Activated CD8-positive, alpha-beta memory T cell treated with anti-CD3 and anti-CD28 coated beads for 36 hours (primary cell): Measurements from ENCODE around the gene PTTG1. TPM values are rescaled to one million over a fixed set of nuclear protein-coding genes. Genes with fewer than 3 reads are reported as not detected.

Source experiments
- CTCF ChIA-PET: fragments of 350-600 bp; sonication (Branson Sonifier 250); formaldehyde crosslinking; loops from one replicate; lab custom pipeline; 2021; ENCODE audit warnings: antibody characterized with exemption; lab: Charles Lee
- POLR2A ChIA-PET: fragments of 350-600 bp; sonication (Branson Sonifier 250); formaldehyde crosslinking; loops from one replicate; lab custom pipeline; 2021; ENCODE audit warnings: antibody characterized with exemption; lab: Charles Lee
- total RNA-seq, 2 experiments: library from RNA; stranded (reverse); gene quantifications; one replicate each; pipeline ENCODE4 v1.2.3, GENCODE V29; 2021

The PTTG1 gene
- total RNA-seq = 100 to 1,000 TPM; 103 to 106 TPM

- CTCF ChIA-PET = interaction anchor here (1.6 to 9.0 kb wide), 2 partner anchors 17 to 42 kb away, joined by 3 to 48 read pairs; no protein-coding TSS in a partner anchor
- POLR2A ChIA-PET = interaction anchor here (0.6 to 1.8 kb wide), 5 partner anchors 16 to 58 kb away, joined by 3 to 6 read pairs (median 5); no protein-coding TSS in a partner anchor
Observed at GRCh38 chr5:160421625-160422258, at the start of gene PTTG1. PTTG1 (plus strand) TSS chr5:160421855; CDS start chr5:160422313, 458 bp downstream.

GRCh38 chr5:160375166-160375565 is 46.5 kb upstream of the PTTG1 start:
- ChIA-PET CTCF (no interaction called here), POLR2A (no interaction called here)

GRCh38 chr5:160375701-160376100 is 46.0 kb upstream of the PTTG1 start:
- POLR2A ChIA-PET = no interaction called here
- CTCF ChIA-PET = no interaction called here

GRCh38 chr5:160376416-160376815 is 45.2 kb upstream of the PTTG1 start:
- POLR2A ChIA-PET = no interaction called here
- CTCF ChIA-PET = interaction anchor here (0.5 kb wide), 1 partner anchor 231 kb away, joined by 3 read pairs; no protein-coding TSS in a partner anchor

GRCh38 chr5:160377651-160378050 is 44.0 kb upstream of the PTTG1 start:
- ChIA-PET POLR2A (interaction anchor here (0.5 kb wide), 1 partner anchor 156 kb away, joined by 4 read pairs; no protein-coding TSS in a partner anchor), CTCF (no interaction called here)

- POLR2A ChIA-PET = no interaction called here
- CTCF ChIA-PET = no interaction called here
Observed at GRCh38 chr5:160378330-160378729, 43.3 kb upstream of the PTTG1 start.

DNA sequence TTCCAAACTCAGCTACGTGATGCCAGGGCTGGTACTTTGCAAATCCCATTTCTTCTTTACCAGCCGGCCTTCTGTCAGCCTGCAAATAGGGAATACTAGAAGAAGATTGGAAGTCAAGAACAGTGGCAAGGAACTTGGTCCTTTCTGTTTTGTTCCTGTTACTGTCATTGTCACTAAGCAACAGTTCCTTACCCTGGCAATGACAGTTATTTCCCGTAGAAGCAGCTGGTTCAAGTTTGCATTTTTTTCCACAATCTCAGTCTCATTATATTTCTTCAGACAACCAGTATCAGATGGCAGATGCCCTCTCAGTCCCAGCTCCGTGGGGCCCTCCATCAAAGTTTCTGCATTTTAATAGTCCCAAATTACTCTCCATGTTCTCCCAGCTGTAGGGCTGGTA is 42.1 kb upstream of the PTTG1 start:
- CTCF ChIA-PET = interaction anchor here (1.2 kb wide), 1 partner anchor 12 kb away, joined by 3 read pairs; no protein-coding TSS in a partner anchor
- POLR2A ChIA-PET = no interaction called here

- POLR2A ChIA-PET = no interaction called here
- CTCF ChIA-PET = no interaction called here
Observed at GRCh38 chr5:160380041-160380440, 41.6 kb upstream of the PTTG1 start.

GRCh38 chr5:160382346-160382745 is 39.3 kb upstream of the PTTG1 start:
- CTCF ChIA-PET = no interaction called here
- POLR2A ChIA-PET = no interaction called here

DNA sequence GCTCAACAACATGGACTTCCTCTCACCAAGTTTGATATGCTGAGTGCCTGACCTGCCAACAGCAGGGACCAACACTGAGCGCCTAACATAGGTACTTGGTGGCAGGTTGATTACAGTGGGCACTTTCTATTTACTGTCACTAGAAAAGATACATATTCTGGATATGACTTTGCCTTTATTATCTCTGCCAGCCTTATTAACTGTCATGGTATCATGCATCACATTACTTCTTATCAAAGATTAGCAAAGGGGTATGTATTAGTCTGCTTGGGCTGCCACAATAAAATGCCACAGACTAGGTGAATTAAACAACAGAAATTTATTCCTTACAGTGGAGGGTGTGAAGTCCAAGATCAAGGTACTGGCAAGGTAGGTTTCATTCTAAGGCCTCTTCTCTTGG is 37.0 kb upstream of the PTTG1 start:
- ChIA-PET POLR2A (no interaction called here), CTCF (no interaction called here)

- POLR2A ChIA-PET = no interaction called here
Observed at GRCh38 chr5:160385496-160385895, 36.2 kb upstream of the PTTG1 start.

DNA sequence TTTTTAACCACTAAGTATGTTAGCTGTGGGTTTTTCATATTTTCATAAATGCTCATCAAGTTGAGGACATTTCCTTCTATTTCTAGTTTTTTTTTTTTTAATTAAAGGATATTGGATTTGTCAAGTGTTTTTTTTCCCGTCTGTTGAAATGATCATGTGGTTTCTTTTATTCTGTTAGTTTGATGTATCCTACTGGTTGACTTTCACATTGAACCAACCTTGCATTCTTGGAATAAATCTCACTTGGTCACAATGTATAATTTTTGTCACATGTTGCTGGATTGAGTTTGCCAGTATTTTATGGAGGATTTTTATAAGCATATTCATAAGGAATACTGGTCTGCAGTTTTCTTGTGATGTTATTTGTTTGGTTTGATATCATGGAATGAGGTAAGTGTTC is 34.2 kb upstream of the PTTG1 start:
- CTCF ChIA-PET = no interaction called here
- POLR2A ChIA-PET = no interaction called here

More at GRCh38 chr5:160385496-160385895, 36.2 kb upstream of the PTTG1 start:
- CTCF ChIA-PET = no interaction called here

GRCh38 chr5:160390787-160391696 is 30.6 kb upstream of the PTTG1 start:
- POLR2A ChIA-PET = interaction anchor here (0.6 kb wide), 1 partner anchor 24 kb away, joined by 3 read pairs; no protein-coding TSS in a partner anchor
- CTCF ChIA-PET = interaction anchor here (0.6 to 2.7 kb wide), 9 partner anchors 12 to 978 kb away, joined by 3 to 7 read pairs (median 3); no protein-coding TSS in a partner anchor

- ChIA-PET CTCF (interaction anchor here (1.1 kb wide), 1 partner anchor 38 kb away, joined by 3 read pairs; no protein-coding TSS in a partner anchor), POLR2A (no interaction called here)
Observed at GRCh38 chr5:160395111-160395510, 26.5 kb upstream of the PTTG1 start.

GRCh38 chr5:160397492-160397891 is 24.2 kb upstream of the PTTG1 start:
- CTCF ChIA-PET = no interaction called here
- POLR2A ChIA-PET = no interaction called here

GRCh38 chr5:160398806-160399205 is 22.8 kb upstream of the PTTG1 start:
- POLR2A ChIA-PET = no interaction called here

GRCh38 chr5:160399402-160400353 is 22.0 kb upstream of the PTTG1 start, which contains the start of gene FAM200C:
FAM200C (minus strand) TSS chr5:160400054; CDS start chr5:160395490, 4,564 bp downstream.
- POLR2A ChIA-PET = interaction anchor here (0.6 to 0.7 kb wide), 2 partner anchors 16 to 52 kb away, joined by 3 read pairs; no protein-coding TSS in a partner anchor
- CTCF ChIA-PET = interaction anchor here (0.6 to 1.3 kb wide), 2 partner anchors 19 to 40 kb away, joined by 3 read pairs; no protein-coding TSS in a partner anchor

More at GRCh38 chr5:160398806-160399205, 22.8 kb upstream of the PTTG1 start:
- CTCF ChIA-PET = interaction anchor here (0.6 kb wide), 1 partner anchor 582 kb away, joined by 3 read pairs; no protein-coding TSS in a partner anchor
